ENCODE results near the gene TRAK1.

- TF ChIP-seq POLR2A (IDR thresholded peaks at IDR 0.05): no peak
- peak in 1 of 4 donors; percentile 13 for TF ChIP-seq EP300 (IDR thresholded peaks at IDR 0.05)
- TF ChIP-seq CTCF (IDR thresholded peaks at IDR 0.05): no peak
- peak in 1 of 2 donors; percentile 34 for TF ChIP-seq POLR2AphosphoS5 (IDR thresholded peaks at IDR 0.05)
Measured at GRCh38 chr3:42214064-42214463, 122.9 kb downstream of the TRAK1 start.
